ENCODE measurements around the gene DHX8. TPM values are rescaled to one million over a fixed set of nuclear protein-coding genes. Genes with fewer than 3 reads are reported as not detected.
"Not testable (repeated sequence)": the region's sequence is repeated elsewhere in the genome, so short reads cannot be mapped to it uniquely, and the experiment has no call there.

The DHX8 gene
- total RNA-seq, 2 experiments from 2014 or later, result 56.0 to 78.8 TPM

- ChIA-PET CTCF (interaction anchor here (0.9 to 1.2 kb wide), 2 partner anchors 48 to 56 kb away, joined by 3 read pairs; no protein-coding TSS in a partner anchor), POLR2A (no interaction called here)
- Mint-ChIP-seq H3K4me3 (no peak overlapping the region), H3K9me3 (no peaks in the 10 kb centered on the region), H3K27me3 (peaks cover 6% of the 10 kb centered on the region), H3K27ac (no peak overlapping the region), H3K36me3 (ENCODE audit: low read depth) (no peaks in the 10 kb centered on the region), H3K4me1 (no peaks in the 10 kb centered on the region)
- no peak for DNase-seq
These were observed 34.1 kb upstream of the DHX8 start for GRCh38 chr17:43449470-43450248.

- H3K4me3 Mint-ChIP-seq; H3K4me1 Mint-ChIP-seq; H3K27ac Mint-ChIP-seq; H3K36me3 Mint-ChIP-seq (ENCODE audit: low read depth); POLR2A ChIA-PET; H3K27me3 Mint-ChIP-seq; H3K9me3 Mint-ChIP-seq; CTCF ChIA-PET; DNase-seq: not testable (repeated sequence)
These were observed 33.0 kb upstream of the DHX8 start for GRCh38 chr17:43450791-43451190.

GRCh38 chr17:43451741-43452140 is 32.0 kb upstream of the DHX8 start:
- H3K4me3 Mint-ChIP-seq; H3K27me3 Mint-ChIP-seq; H3K27ac Mint-ChIP-seq; H3K4me1 Mint-ChIP-seq; CTCF ChIA-PET; H3K36me3 Mint-ChIP-seq (ENCODE audit: low read depth); POLR2A ChIA-PET; H3K9me3 Mint-ChIP-seq; DNase-seq: not testable (repeated sequence)

GRCh38 chr17:43453331-43453812 is 30.4 kb upstream of the DHX8 start:
- POLR2A ChIA-PET, result no interaction called here
- Mint-ChIP-seq H3K9me3 (no peaks in the 10 kb centered on the region), H3K4me1 (peaks cover 1% of the 10 kb centered on the region), H3K4me3 (no peak overlapping the region), H3K27me3 (peaks cover 6% of the 10 kb centered on the region), H3K36me3 (ENCODE audit: low read depth) (no peaks in the 10 kb centered on the region), H3K27ac (no peak overlapping the region)
- no peak for DNase-seq
- CTCF ChIA-PET, result no interaction called here

GRCh38 chr17:43454868-43455267 is 28.9 kb upstream of the DHX8 start:
- H3K27me3 Mint-ChIP-seq, result peaks cover 4% of the 10 kb centered on the region
- H3K27ac Mint-ChIP-seq, result no peak overlapping the region
- POLR2A ChIA-PET, result no interaction called here
- CTCF ChIA-PET, result interaction anchor here (1.2 kb wide), 1 partner anchor 28 kb away, joined by 4 read pairs; no protein-coding TSS in a partner anchor
- H3K4me1 Mint-ChIP-seq, result peaks cover 1% of the 10 kb centered on the region
- no peak overlapping the region for H3K4me3 Mint-ChIP-seq
- DNase-seq, result no peak
- H3K36me3 Mint-ChIP-seq (ENCODE audit: low read depth), result no peaks in the 10 kb centered on the region
- H3K9me3 Mint-ChIP-seq, result no peaks in the 10 kb centered on the region

GRCh38 chr17:43456029-43456428 is 27.7 kb upstream of the DHX8 start:
- DNase-seq, result no peak
- Mint-ChIP-seq H3K27ac (no peak overlapping the region), H3K9me3 (no peaks in the 10 kb centered on the region), H3K4me1 (peaks cover 1% of the 10 kb centered on the region), H3K36me3 (ENCODE audit: low read depth) (no peaks in the 10 kb centered on the region), H3K27me3 (peaks cover 4% of the 10 kb centered on the region), H3K4me3 (no peak overlapping the region)
- ChIA-PET POLR2A (no interaction called here), CTCF (interaction anchor here (0.6 kb wide), 1 partner anchor 45 kb away, joined by 4 read pairs; no protein-coding TSS in a partner anchor)

- Mint-ChIP-seq H3K36me3 (ENCODE audit: low read depth) (no peaks in the 10 kb centered on the region), H3K4me3 (no peak overlapping the region), H3K27ac (no peak overlapping the region), H3K27me3 (peaks cover 4% of the 10 kb centered on the region), H3K9me3 (no peaks in the 10 kb centered on the region), H3K4me1 (peaks cover 1% of the 10 kb centered on the region)
- POLR2A ChIA-PET, result no interaction called here
- no peak for DNase-seq
- CTCF ChIA-PET, result interaction anchor here (0.6 to 1.3 kb wide), 3 partner anchors 27 to 44 kb away, joined by 3 to 4 read pairs (median 4); partner anchors contain the start of gene DHX8
These were observed 27.0 kb upstream of the DHX8 start for GRCh38 chr17:43456661-43457361.

GRCh38 chr17:43457362-43457692 is 26.4 kb upstream of the DHX8 start:
- POLR2A ChIA-PET, result no interaction called here
- H3K27ac Mint-ChIP-seq, result no peak overlapping the region
- no peaks in the 10 kb centered on the region for H3K9me3 Mint-ChIP-seq
- H3K4me3 Mint-ChIP-seq, result no peak overlapping the region
- DNase-seq, result no peak
- CTCF ChIA-PET, result interaction anchor here (0.7 to 1.3 kb wide), 3 partner anchors 27 to 82 kb away, joined by 3 to 4 read pairs (median 3); partner anchors contain the start of gene DHX8
- peaks cover 4% of the 10 kb centered on the region for H3K27me3 Mint-ChIP-seq
- no peaks in the 10 kb centered on the region for H3K36me3 Mint-ChIP-seq (ENCODE audit: low read depth)
- peaks cover 1% of the 10 kb centered on the region for H3K4me1 Mint-ChIP-seq

GRCh38 chr17:43459878-43460277 is 23.9 kb upstream of the DHX8 start:
- H3K36me3 Mint-ChIP-seq (ENCODE audit: low read depth); H3K27ac Mint-ChIP-seq; DNase-seq; H3K27me3 Mint-ChIP-seq; H3K4me3 Mint-ChIP-seq; H3K4me1 Mint-ChIP-seq; POLR2A ChIA-PET; H3K9me3 Mint-ChIP-seq: not testable (repeated sequence)
- CTCF ChIA-PET, result interaction anchor here (0.6 to 3.2 kb wide), 3 partner anchors 18 to 113 kb away, joined by 3 to 16 read pairs (median 5); partner anchors contain the start of gene DHX8

GRCh38 chr17:43461185-43461584 is 22.6 kb upstream of the DHX8 start:
- H3K4me3 Mint-ChIP-seq, result no peak overlapping the region
- H3K27ac Mint-ChIP-seq, result no peak overlapping the region
- no peak for DNase-seq
- POLR2A ChIA-PET, result no interaction called here
- H3K9me3 Mint-ChIP-seq, result no peaks in the 10 kb centered on the region
- H3K27me3 Mint-ChIP-seq, result peaks cover 9% of the 10 kb centered on the region
- CTCF ChIA-PET, result interaction anchor here (0.7 to 3.2 kb wide), 2 partner anchors 23 to 52 kb away, joined by 3 to 16 read pairs; partner anchors contain the start of gene DHX8
- peaks cover 1% of the 10 kb centered on the region for H3K4me1 Mint-ChIP-seq
- H3K36me3 Mint-ChIP-seq (ENCODE audit: low read depth), result no peaks in the 10 kb centered on the region

GRCh38 chr17:43462569-43462968 is 21.2 kb upstream of the DHX8 start:
- H3K4me1 Mint-ChIP-seq; H3K4me3 Mint-ChIP-seq; DNase-seq; H3K9me3 Mint-ChIP-seq; H3K36me3 Mint-ChIP-seq (ENCODE audit: low read depth); H3K27ac Mint-ChIP-seq: not testable (repeated sequence)
- ChIA-PET POLR2A (interaction anchor here (0.6 kb wide), 1 partner anchor 1508 kb away, joined by 3 read pairs; no protein-coding TSS in a partner anchor), CTCF (interaction anchor here (0.6 to 3.2 kb wide), 2 partner anchors 22 to 670 kb away, joined by 3 to 16 read pairs; partner anchors contain the start of gene DHX8)
- H3K27me3 Mint-ChIP-seq, result peaks cover 10% of the 10 kb centered on the region

GRCh38 chr17:43463241-43463640 is 20.5 kb upstream of the DHX8 start:
- Mint-ChIP-seq H3K27me3 (peaks cover 10% of the 10 kb centered on the region), H3K27ac (no peak overlapping the region)
- POLR2A ChIA-PET, result no interaction called here

GRCh38 chr17:43464046-43464445 is 19.7 kb upstream of the DHX8 start:
- CTCF ChIA-PET, result interaction anchor here (0.5 to 1.2 kb wide), 3 partner anchors 20 to 102 kb away, joined by 3 to 7 read pairs (median 3); partner anchors contain the start of gene DHX8
- Mint-ChIP-seq H3K27ac (no peak overlapping the region), H3K4me3 (no peak overlapping the region), H3K4me1 (no peaks in the 10 kb centered on the region), H3K9me3 (no peaks in the 10 kb centered on the region), H3K36me3 (ENCODE audit: low read depth) (no peaks in the 10 kb centered on the region), H3K27me3 (peaks cover 10% of the 10 kb centered on the region)
- POLR2A ChIA-PET, result no interaction called here
- no peak for DNase-seq

More at GRCh38 chr17:43463241-43463640, 20.5 kb upstream of the DHX8 start:
- H3K4me1 Mint-ChIP-seq, result no peaks in the 10 kb centered on the region
- H3K9me3 Mint-ChIP-seq, result no peaks in the 10 kb centered on the region
- no peak for DNase-seq
- no peaks in the 10 kb centered on the region for H3K36me3 Mint-ChIP-seq (ENCODE audit: low read depth)
- CTCF ChIA-PET, result interaction anchor here (1.2 kb wide), 1 partner anchor 21 kb away, joined by 7 read pairs; the partner anchor contains the start of gene DHX8
- no peak overlapping the region for H3K4me3 Mint-ChIP-seq

Measured in activated CD4-positive, alpha-beta T cell treated with anti-CD3 and anti-CD28 coated beads, Interleukin-2, amount 10 ng/mL, durations not matched to agents 7 days and 5 days (primary cell).